Osteoblast (primary cell): Measurements from ENCODE around the gene ZYG11A. TPM values are rescaled to one million over a fixed set of nuclear protein-coding genes. Genes with fewer than 3 reads are reported as not detected.

Experiments
- DNase-seq: peaks from one replicate; pipeline ENCODE4 v3.0.0; 2011; ENCODE audit warnings: low spot score, mixed read lengths; ENCODE audit not compliant: insufficient read length; ENCODE audit errors: missing footprints
- H2AFZ ChIP-seq: 2 replicates; pipeline ENCODE4 v1.6.0; 2011; ENCODE audit warnings: mild to moderate bottlenecking, low read length
- H3K27ac ChIP-seq: 2 replicates; pipeline ENCODE4 v1.5.1; 2011; ENCODE audit warnings: mild to moderate bottlenecking, low read depth, low read length, moderate library complexity
- H3K27me3 ChIP-seq: 2 replicates; pipeline ENCODE4 v1.6.0; 2012; ENCODE audit warnings: mild to moderate bottlenecking, control low read depth, inconsistent platforms, low read length, moderate library complexity; ENCODE audit not compliant: insufficient read depth
- H3K36me3 ChIP-seq: 2 replicates; pipeline ENCODE4 v1.5.1; 2011; ENCODE audit warnings: mild to moderate bottlenecking, low read length, control low read depth, moderate library complexity; ENCODE audit not compliant: insufficient read depth
- H3K4me1 ChIP-seq: 2 replicates; pipeline ENCODE4 v1.5.1; 2011; ENCODE audit warnings: mild to moderate bottlenecking, low read length, control low read depth, moderate library complexity; ENCODE audit not compliant: insufficient read depth
- H3K4me2 ChIP-seq: 2 replicates; pipeline ENCODE4 v1.6.0; 2011; ENCODE audit warnings: mild to moderate bottlenecking, low read length; ENCODE audit not compliant: insufficient read depth
- H3K4me3 ChIP-seq: fragments of 200-600 bp; sonication (generic); 3 replicates; pipeline ENCODE4 v1.5.1; 2012; ENCODE audit warnings: mild to moderate bottlenecking, low read length, inconsistent platforms; ENCODE audit not compliant: insufficient read depth
- H3K79me2 ChIP-seq: 2 replicates; pipeline ENCODE4 v1.6.0; 2012; ENCODE audit warnings: mild to moderate bottlenecking, low read length, control low read depth, inconsistent platforms; ENCODE audit not compliant: insufficient read depth
- H3K9me3 ChIP-seq: 2 replicates; pipeline ENCODE4 v1.5.1; 2011; ENCODE audit warnings: low read depth, low read length, control low read depth
- H4K20me1 ChIP-seq: 2 replicates; pipeline ENCODE4 v1.6.0; 2012; ENCODE audit warnings: mild to moderate bottlenecking, low read length, control low read depth; ENCODE audit not compliant: insufficient read depth
- CTCF ChIP-seq: IDR thresholded peaks from 2 replicates; pipeline ENCODE4 v1.5.1; 2011; ENCODE audit warnings: mild to moderate bottlenecking, low read depth, low read length, moderate library complexity; ENCODE audit errors: extremely low read depth
- small RNA-seq: library from RNA; depleted of rRNA; stranded (forward); fragments of <200 nt; gene quantifications from one replicate; pipeline ENCODE3, GENCODE V24; 2012
- total RNA-seq: library from RNA; depleted of rRNA; stranded (reverse); fragments of >200 nt; gene quantifications from 2 replicates; pipeline ENCODE4 v1.2.3, GENCODE V29; 2012

Gene ZYG11A
- total RNA-seq, 1 donor: under 0.01 TPM

GRCh38 chr1:52937433-52938182, 95.0 kb downstream of the ZYG11A start:
- H4K20me1 ChIP-seq: no peaks in the 10 kb centered on the region
- no peak for DNase-seq
- no peak overlapping the region for H3K4me2 ChIP-seq
- no peaks in the 10 kb centered on the region for H3K36me3 ChIP-seq
- no peak overlapping the region for H3K27ac ChIP-seq
- no peak overlapping the region for H2AFZ ChIP-seq
- H3K4me3 ChIP-seq: no peak overlapping the region
- H3K9me3 ChIP-seq: no peaks in the 10 kb centered on the region
- H3K79me2 ChIP-seq: no peaks in the 10 kb centered on the region
- H3K27me3 ChIP-seq: no peaks in the 10 kb centered on the region
- no peak for TF ChIP-seq CTCF
- no peaks in the 10 kb centered on the region for H3K4me1 ChIP-seq

- TF ChIP-seq CTCF: no peak
- no peak overlapping the region for H3K4me2 ChIP-seq
- no peak overlapping the region for H3K4me3 ChIP-seq
Observed at GRCh38 chr1:52938183-52938451, 95.6 kb downstream of the ZYG11A start.

GRCh38 chr1:52943876-52944416, 101.4 kb downstream of the ZYG11A start:
- H3K4me1 ChIP-seq: no peaks in the 10 kb centered on the region
- H3K9me3 ChIP-seq: no peaks in the 10 kb centered on the region
- H3K4me2 ChIP-seq: no peak overlapping the region
- no peaks in the 10 kb centered on the region for H3K27me3 ChIP-seq
- no peak for DNase-seq
- H3K4me3 ChIP-seq: no peak overlapping the region
- TF ChIP-seq CTCF: no peak
- no peaks in the 10 kb centered on the region for H3K79me2 ChIP-seq
- no peak overlapping the region for H2AFZ ChIP-seq
- H3K27ac ChIP-seq: no peak overlapping the region
- no peaks in the 10 kb centered on the region for H3K36me3 ChIP-seq
- H4K20me1 ChIP-seq: no peaks in the 10 kb centered on the region

More at GRCh38 chr1:52938183-52938451, 95.6 kb downstream of the ZYG11A start:
- Histone ChIP-seq H4K20me1 (no peaks in the 10 kb centered on the region), H3K27me3 (no peaks in the 10 kb centered on the region), H3K9me3 (no peaks in the 10 kb centered on the region), H3K4me1 (no peaks in the 10 kb centered on the region), H3K79me2 (no peaks in the 10 kb centered on the region), H3K36me3 (no peaks in the 10 kb centered on the region), H3K27ac (no peak overlapping the region), H2AFZ (no peak overlapping the region)
- DNase-seq: no peak

GRCh38 chr1:52944566-52944965, 102.0 kb downstream of the ZYG11A start:
- TF ChIP-seq CTCF: no peak
- H2AFZ ChIP-seq: no peak overlapping the region

More at GRCh38 chr1:52944566-52944965, 102.0 kb downstream of the ZYG11A start:
- Histone ChIP-seq H3K4me2 (no peak overlapping the region), H3K4me1 (no peaks in the 10 kb centered on the region), H3K27me3 (no peaks in the 10 kb centered on the region), H3K9me3 (no peaks in the 10 kb centered on the region), H3K4me3 (no peak overlapping the region), H3K36me3 (no peaks in the 10 kb centered on the region), H3K27ac (no peak overlapping the region), H4K20me1 (no peaks in the 10 kb centered on the region), H3K79me2 (no peaks in the 10 kb centered on the region)
- no peak for DNase-seq

Small RNA genes within 50 kb of the gene (small RNA-seq; reads per million reads assigned to genes)
- gene AC099677.1: not detected
- gene AC099677.2: not detected
- not detected for gene MIR1273F
- gene MIR1273G: not detected
- not detected for gene MIR5095
- not detected for gene RNU6-969P

Other genes starting within 250 kb of the ZYG11A start
- 73.5 and 74.0 TPM in 2 replicates for gene GPX7, start 240.4 kb upstream of the ZYG11A start, total RNA-seq
- gene SHISAL2A, start 209.6 kb upstream of the ZYG11A start, total RNA-seq: not detected in 2 replicates
- 14.7 and 14.8 TPM in 2 replicates for gene COA7, start 144.4 kb upstream of the ZYG11A start, total RNA-seq
- gene ZYG11B, start 116.3 kb upstream of the ZYG11A start, total RNA-seq: 60.8 and 66.6 TPM in 2 replicates
- gene ECHDC2, start 79.0 kb downstream of the ZYG11A start, total RNA-seq: 48.5 and 50.4 TPM in 2 replicates
- gene SCP2, start 84.5 kb downstream of the ZYG11A start, total RNA-seq: 171 and 182 TPM in 2 replicates
- 43.3 and 52.8 TPM in 2 replicates for gene PODN, start 219.5 kb downstream of the ZYG11A start, total RNA-seq